ENCODE results near the gene ADAMTS13.

- TF ChIP-seq POLR2A (IDR thresholded peaks at IDR 0.05) (no peak), CTCF (IDR thresholded peaks at IDR 0.05) (no peak), POLR2AphosphoS5 (IDR thresholded peaks at IDR 0.05) (no peak)
These were observed 3.2 kb upstream of the ADAMTS13 start for GRCh38 chr9:133419005-133419404.

All from gastroesophageal sphincter (tissue), 3 donors.